Urothelium cell line (cell line): ENCODE data around the gene SLC6A17.
A peak's percentile ranks its signal among the peaks of the same experiment; 100 is the strongest.

ENCODE experiments used
- DNase-seq: peaks from one replicate; pipeline ENCODE4 v3.0.0; 2011; ENCODE audit warnings: low spot score, mixed read lengths
- FAIRE-seq: peaks from 2 replicates; lab custom pipeline; 2011; peaks lifted over from hg19 to GRCh38; lab: Jason Lieb, UNC

SLC6A17 gene

GRCh38 chr1:110150330-110151174 lies at the start of gene SLC6A17:
TSS of gene SLC6A17 (plus strand) at chr1:110150494. CDS start at chr1:110166930, 16,436 bp downstream.
- peak; percentile 87 for FAIRE-seq
- peak; percentile 89 for DNase-seq

GRCh38 chr1:110102081-110102480 lies 48.2 kb upstream of the SLC6A17 start:
- FAIRE-seq (no peak), DNase-seq (no peak)

GRCh38 chr1:110106013-110106941 lies 44.0 kb upstream of the SLC6A17 start:
- DNase-seq (peak; percentile 88), FAIRE-seq (peak; percentile 97)

GRCh38 chr1:110107867-110108469 lies 42.3 kb upstream of the SLC6A17 start:
- no peak for DNase-seq
- peak; percentile 30 for FAIRE-seq

- FAIRE-seq: no peak
Observed at GRCh38 chr1:110111081-110111480, 39.2 kb upstream of the SLC6A17 start.

GRCh38 chr1:110112143-110112542 lies 38.2 kb upstream of the SLC6A17 start, which contains the start of gene UBL4B:
TSS of gene UBL4B (plus strand) at chr1:110112443. CDS start at chr1:110112535, 92 bp downstream.
- no peak for FAIRE-seq
- no peak for DNase-seq

More at GRCh38 chr1:110111081-110111480, 39.2 kb upstream of the SLC6A17 start:
- DNase-seq: no peak

GRCh38 chr1:110112656-110113055 lies 37.6 kb upstream of the SLC6A17 start:
- no peak for DNase-seq
- no peak for FAIRE-seq

- DNase-seq: no peak
- FAIRE-seq: no peak
Observed at GRCh38 chr1:110113551-110113950, 36.7 kb upstream of the SLC6A17 start.

GRCh38 chr1:110114173-110114572 lies 36.1 kb upstream of the SLC6A17 start:
- no peak for FAIRE-seq
- DNase-seq: no peak

- FAIRE-seq (no peak), DNase-seq (no peak)
Observed at GRCh38 chr1:110114784-110115183, 35.5 kb upstream of the SLC6A17 start.

GRCh38 chr1:110118636-110119396 lies 31.5 kb upstream of the SLC6A17 start:
- DNase-seq: no peak

GRCh38 chr1:110119843-110120242 lies 30.5 kb upstream of the SLC6A17 start:
- DNase-seq: no peak
- FAIRE-seq: no peak

More at GRCh38 chr1:110118636-110119396, 31.5 kb upstream of the SLC6A17 start:
- no peak for FAIRE-seq

GRCh38 chr1:110120960-110121561 lies 29.2 kb upstream of the SLC6A17 start:
- no peak for DNase-seq
- no peak for FAIRE-seq

- no peak for DNase-seq
- FAIRE-seq: peak; percentile 17
Observed at GRCh38 chr1:110123224-110123623, 27.1 kb upstream of the SLC6A17 start.

- DNase-seq (no peak), FAIRE-seq (peak; percentile 44)
Observed at GRCh38 chr1:110125810-110126209, 24.5 kb upstream of the SLC6A17 start.

GRCh38 chr1:110130113-110130591 lies 20.1 kb upstream of the SLC6A17 start:
- no peak for FAIRE-seq
- no peak for DNase-seq

- no peak for FAIRE-seq
- DNase-seq: no peak
Observed at GRCh38 chr1:110130989-110131388, 19.3 kb upstream of the SLC6A17 start.

GRCh38 chr1:110132682-110133081 lies 17.6 kb upstream of the SLC6A17 start:
- no peak for FAIRE-seq
- no peak for DNase-seq

GRCh38 chr1:110133436-110133835 lies 16.9 kb upstream of the SLC6A17 start:
- DNase-seq (no peak), FAIRE-seq (no peak)
